8988T (cell line): ENCODE results near the gene CAMKMT.
"Not testable (repeated sequence)": the region's sequence is repeated elsewhere in the genome, so short reads cannot be mapped to it uniquely, and the experiment has no call there.

Source experiments
- DNase-seq: peaks from one replicate; pipeline ENCODE4 v3.0.0; 2011

CAMKMT gene

GRCh38 chr2:44559108-44559507 lies 197.4 kb downstream of the CAMKMT start:
- no peak for DNase-seq

GRCh38 chr2:44560352-44560751 lies 198.6 kb downstream of the CAMKMT start:
- no peak for DNase-seq

- no peak for DNase-seq
These were observed 199.2 kb downstream of the CAMKMT start for GRCh38 chr2:44560941-44561340.

- DNase-seq: no peak
These were observed 201.0 kb downstream of the CAMKMT start for GRCh38 chr2:44562737-44563136.

GRCh38 chr2:44564752-44565151 lies 203.0 kb downstream of the CAMKMT start:
- no peak for DNase-seq

GRCh38 chr2:44566059-44566458 lies 204.3 kb downstream of the CAMKMT start:
- no peak for DNase-seq

- no peak for DNase-seq
These were observed 207.7 kb downstream of the CAMKMT start for GRCh38 chr2:44569491-44569890.

- no peak for DNase-seq
These were observed 208.5 kb downstream of the CAMKMT start for GRCh38 chr2:44570271-44570670.

GRCh38 chr2:44570777-44571176 lies 209.0 kb downstream of the CAMKMT start:
- no peak for DNase-seq

GRCh38 chr2:44572196-44572900 lies 210.6 kb downstream of the CAMKMT start:
- DNase-seq: no peak

- DNase-seq: no peak
These were observed 212.2 kb downstream of the CAMKMT start for GRCh38 chr2:44573996-44574395.

GRCh38 chr2:44578471-44579093 lies 216.8 kb downstream of the CAMKMT start:
- no peak for DNase-seq

GRCh38 chr2:44579115-44579836 lies 217.5 kb downstream of the CAMKMT start:
- no peak for DNase-seq

GRCh38 chr2:44579837-44580230 lies 218.1 kb downstream of the CAMKMT start:
- DNase-seq: no peak

- no peak for DNase-seq
These were observed 219.2 kb downstream of the CAMKMT start for GRCh38 chr2:44580875-44581515.

GRCh38 chr2:44582363-44583008 lies 220.7 kb downstream of the CAMKMT start:
- no peak for DNase-seq

- DNase-seq: not testable (repeated sequence)
These were observed 233.9 kb downstream of the CAMKMT start for GRCh38 chr2:44595615-44596014.

GRCh38 chr2:44596537-44597320 lies 235.0 kb downstream of the CAMKMT start:
- no peak for DNase-seq

GRCh38 chr2:44598330-44599119 lies 236.8 kb downstream of the CAMKMT start:
- DNase-seq: no peak

- DNase-seq: no peak
These were observed 237.4 kb downstream of the CAMKMT start for GRCh38 chr2:44599130-44599529.

- DNase-seq: no peak
These were observed 240.7 kb downstream of the CAMKMT start for GRCh38 chr2:44602446-44602845.
